ENCODE measurements around the gene PPA1. TPM values are rescaled to one million over a fixed set of nuclear protein-coding genes. Genes with fewer than 3 reads are reported as not detected.
A peak's percentile ranks its signal among the peaks of the same experiment; 100 is the strongest.

Gene PPA1
- total and polyA plus RNA-seq, 2 of the 4 experiments (the other 2 are of a cell fraction), result 78.6 to 102 TPM

GRCh38 chr10:70192326-70192968, 40.8 kb downstream of the PPA1 start:
- Histone ChIP-seq H4K5ac (ENCODE audit: low read depth, low read length) (peak overlapping the region; percentile 100), H2AK5ac (ENCODE audit: low read depth, low read length) (peak overlapping the region; percentile 60; the same call in 1 of the 2 replicates), H2AK9ac (replicated peaks; ENCODE audit: low read depth, low read length, poor library complexity) (no peak overlapping the region), H3K4me1 (ENCODE audit: control insufficient read depth, insufficient read depth, low read length) (peaks cover 33% of the 10 kb centered on the region), H2BK15ac (ENCODE audit: low read depth, low read length) (peak overlapping the region; percentile 92; the same call in 2 of the 3 replicates), H2BK120ac (ENCODE audit: low read depth, low read length) (peak overlapping the region; percentile 75), H3K79me1 (ENCODE audit: low read depth in 1 of 2, low read length in 2 of 2) (peaks cover 0 to 20% of the 10 kb centered on the region in 2 experiments; a peak in 2 of 4 replicates), H3K9me1 (ENCODE audit: insufficient read depth, low read length) (peaks cover 27% of the 10 kb centered on the region), H4K20me1 (ENCODE audit: insufficient read depth, low read length) (no peaks in the 10 kb centered on the region), H4K8ac (ENCODE audit: low read depth in 2 of 2, low read length in 2 of 2) (peak overlapping the region; percentile 87 to 92; a peak in 3 of 4 replicates), H3K9ac (ENCODE audit: low read depth, low read length) (peak overlapping the region; percentile 54), H3K4me2 (ENCODE audit: low read depth, low read length) (peak overlapping the region; percentile 58), H2BK20ac (ENCODE audit: low read depth, low read length) (peak overlapping the region; percentile 90), H3K56ac (ENCODE audit: extremely low read depth, insufficient read depth, low read length) (peak overlapping the region; percentile 37), H3K27me3 (ENCODE audit: control insufficient read depth, insufficient read depth, low read length) (no peaks in the 10 kb centered on the region), H3K9me3 (ENCODE audit: control insufficient read depth, insufficient read depth, low read length) (no peaks in the 10 kb centered on the region), H3K4me3 (ENCODE audit: insufficient read depth, low read depth, low read length) (no peak overlapping the region), H2BK5ac (ENCODE audit: low read depth, low read length, poor library complexity, severe bottlenecking) (peak overlapping the region; percentile 90), H3K27ac (ENCODE audit: insufficient read depth, low read length) (peak overlapping the region; percentile 100), H2AFZ (replicated peaks; ENCODE audit: low read length, poor library complexity) (no peak overlapping the region), H3K23ac (ENCODE audit: low read depth, low read length) (peak overlapping the region; percentile 78), H3K36me3 (ENCODE audit: control insufficient read depth, insufficient read depth, low read length) (no peaks in the 10 kb centered on the region), H3K4ac (ENCODE audit: low read depth, low read length) (peak overlapping the region; percentile 90), H3K18ac (ENCODE audit: low read depth, low read length) (peak overlapping the region; percentile 99), H4K91ac (ENCODE audit: insufficient read depth, low read depth, low read length) (peak overlapping the region; percentile 85), H3K14ac (replicated peaks; ENCODE audit: low read depth, low read length) (peak overlapping the region; percentile 78)
- POLR2A ChIA-PET (ENCODE audit: unreplicated experiment), result interaction anchor here (0.7 to 2.0 kb wide), 2 partner anchors 9 to 22 kb away, joined by 5 to 9 read pairs; partner anchors contain the start of gene SAR1A
- BruUV-seq (replicated peaks), result no TSS peak
- CTCF ChIA-PET, result interaction anchor here (1.2 to 2.2 kb wide), 2 partner anchors 29 to 46 kb away, joined by 3 to 7 read pairs; partner anchors contain the start of gene TYSND1
- DNase-seq (peak; percentile 42), ATAC-seq (ENCODE audit: low read depth) (peak; percentile 3; the same call in 1 of the 2 replicates)
- dilution Hi-C loops (cut with HindIII; ENCODE audit: low sequenced_read_pairs, unreplicated experiment) (no loop called here), in situ Hi-C loops (cut with MboI; ENCODE audit: low sequenced_read_pairs) (no loop called here), intact Hi-C loops (cut with micrococcal nuclease) (loop anchor here (2.0 kb wide), 1 partner anchor 22 kb away; the partner anchor contains the start of gene SAR1A)
- no peak; the same call in 1 of the 2 replicates for TF ChIP-seq BHLHE40 (IDR thresholded peaks at IDR 0.05; ENCODE audit: low read depth, low read length)
- TF ChIP-seq RFX5 (IDR thresholded peaks at IDR 0.05; ENCODE audit: low read depth, low read length), result no peak
- no peak for TF ChIP-seq SMC3 (IDR thresholded peaks at IDR 0.05; ENCODE audit: low read depth, low read length)
- TF ChIP-seq ELK1 (IDR thresholded peaks at IDR 0.05; ENCODE audit: borderline replicate concordance, low read depth, low read length), result no peak
- TF ChIP-seq CHD1 (IDR thresholded peaks at IDR 0.05; ENCODE audit: low read depth, low read length), result no peak
- no peak for TF ChIP-seq MAFK (IDR thresholded peaks at IDR 0.05; ENCODE audit: low read depth, low read length)
- TF ChIP-seq, protein P1, sequence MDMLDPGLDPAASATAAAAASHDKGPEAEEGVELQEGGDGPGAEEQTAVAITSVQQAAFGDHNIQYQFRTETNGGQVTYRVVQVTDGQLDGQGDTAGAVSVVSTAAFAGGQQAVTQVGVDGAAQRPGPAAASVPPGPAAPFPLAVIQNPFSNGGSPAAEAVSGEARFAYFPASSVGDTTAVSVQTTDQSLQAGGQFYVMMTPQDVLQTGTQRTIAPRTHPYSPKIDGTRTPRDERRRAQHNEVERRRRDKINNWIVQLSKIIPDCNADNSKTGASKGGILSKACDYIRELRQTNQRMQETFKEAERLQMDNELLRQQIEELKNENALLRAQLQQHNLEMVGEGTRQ (IDR thresholded peaks at IDR 0.05; ENCODE audit: low read depth, low read length), result no peak
- TF ChIP-seq MAZ (IDR thresholded peaks at IDR 0.05; ENCODE audit: borderline replicate concordance, low read depth, low read length), result no peak
- no peak for TF ChIP-seq MXI1 (IDR thresholded peaks at IDR 0.05; ENCODE audit: borderline replicate concordance, low read depth, low read length)
- no peak for TF ChIP-seq NFE2L2 (IDR thresholded peaks at IDR 0.05; ENCODE audit: low read depth, low read length)
- TF ChIP-seq RCOR1 (IDR thresholded peaks at IDR 0.05; ENCODE audit: insufficient replicate concordance, low read length), result no peak
- TF ChIP-seq, protein P2, sequence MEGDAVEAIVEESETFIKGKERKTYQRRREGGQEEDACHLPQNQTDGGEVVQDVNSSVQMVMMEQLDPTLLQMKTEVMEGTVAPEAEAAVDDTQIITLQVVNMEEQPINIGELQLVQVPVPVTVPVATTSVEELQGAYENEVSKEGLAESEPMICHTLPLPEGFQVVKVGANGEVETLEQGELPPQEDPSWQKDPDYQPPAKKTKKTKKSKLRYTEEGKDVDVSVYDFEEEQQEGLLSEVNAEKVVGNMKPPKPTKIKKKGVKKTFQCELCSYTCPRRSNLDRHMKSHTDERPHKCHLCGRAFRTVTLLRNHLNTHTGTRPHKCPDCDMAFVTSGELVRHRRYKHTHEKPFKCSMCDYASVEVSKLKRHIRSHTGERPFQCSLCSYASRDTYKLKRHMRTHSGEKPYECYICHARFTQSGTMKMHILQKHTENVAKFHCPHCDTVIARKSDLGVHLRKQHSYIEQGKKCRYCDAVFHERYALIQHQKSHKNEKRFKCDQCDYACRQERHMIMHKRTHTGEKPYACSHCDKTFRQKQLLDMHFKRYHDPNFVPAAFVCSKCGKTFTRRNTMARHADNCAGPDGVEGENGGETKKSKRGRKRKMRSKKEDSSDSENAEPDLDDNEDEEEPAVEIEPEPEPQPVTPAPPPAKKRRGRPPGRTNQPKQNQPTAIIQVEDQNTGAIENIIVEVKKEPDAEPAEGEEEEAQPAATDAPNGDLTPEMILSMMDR (conservative IDR thresholded peaks at IDR 0.05; ENCODE audit: low read depth, low read length), result no peak
- TF ChIP-seq RAD21 (IDR thresholded peaks at IDR 0.05; ENCODE audit: low read length), result no peak
- WGBS, 2 experiments (ENCODE audit: extremely low coverage in 2 of 2, insufficient read length in 1 of 2), result 20% methylated on average over 1 of the region's 5 CpGs; no CpG with 5 or more reads in 1 of the 2 experiments

All from IMR-90 (cell line).